Measurements from ENCODE around the gene FER.

Gene FER

GRCh38 chr5:108917596-108917995, 169.9 kb downstream of the FER start:
- Histone ChIP-seq H3K27ac (ENCODE audit: low read depth, low read length, poor library complexity, severe bottlenecking) (no peak overlapping the region), H3K27me3 (ENCODE audit: insufficient read depth, low read length) (no peaks in the 10 kb centered on the region), H3K4me3 (ENCODE audit: low read depth, low read length, poor library complexity, severe bottlenecking) (no peak overlapping the region), H3K4me1 (ENCODE audit: insufficient read depth, low read length, severe bottlenecking) (no peaks in the 10 kb centered on the region), H3K4me2 (ENCODE audit: low read length) (no peak overlapping the region), H3K79me2 (ENCODE audit: insufficient read depth, low read length) (no peaks in the 10 kb centered on the region), H3K9ac (ENCODE audit: low read length) (no peak overlapping the region), H2AFZ (ENCODE audit: low read length) (no peak overlapping the region), H3K36me3 (ENCODE audit: insufficient read depth, low read length) (no peaks in the 10 kb centered on the region), H3K9me2 (ENCODE audit: low read depth, low read length) (no peaks in the 10 kb centered on the region), H3F3A (ENCODE audit: insufficient read depth, low read length) (no peaks in the 10 kb centered on the region), H3K9me3 (ENCODE audit: low read length) (no peaks in the 10 kb centered on the region), H4K20me1 (ENCODE audit: insufficient read depth, low read length) (no peaks in the 10 kb centered on the region)
- no peak for TF ChIP-seq EZH2 (IDR thresholded peaks at IDR 0.05; ENCODE audit: borderline replicate concordance, low read length)
- TF ChIP-seq, protein P1, sequence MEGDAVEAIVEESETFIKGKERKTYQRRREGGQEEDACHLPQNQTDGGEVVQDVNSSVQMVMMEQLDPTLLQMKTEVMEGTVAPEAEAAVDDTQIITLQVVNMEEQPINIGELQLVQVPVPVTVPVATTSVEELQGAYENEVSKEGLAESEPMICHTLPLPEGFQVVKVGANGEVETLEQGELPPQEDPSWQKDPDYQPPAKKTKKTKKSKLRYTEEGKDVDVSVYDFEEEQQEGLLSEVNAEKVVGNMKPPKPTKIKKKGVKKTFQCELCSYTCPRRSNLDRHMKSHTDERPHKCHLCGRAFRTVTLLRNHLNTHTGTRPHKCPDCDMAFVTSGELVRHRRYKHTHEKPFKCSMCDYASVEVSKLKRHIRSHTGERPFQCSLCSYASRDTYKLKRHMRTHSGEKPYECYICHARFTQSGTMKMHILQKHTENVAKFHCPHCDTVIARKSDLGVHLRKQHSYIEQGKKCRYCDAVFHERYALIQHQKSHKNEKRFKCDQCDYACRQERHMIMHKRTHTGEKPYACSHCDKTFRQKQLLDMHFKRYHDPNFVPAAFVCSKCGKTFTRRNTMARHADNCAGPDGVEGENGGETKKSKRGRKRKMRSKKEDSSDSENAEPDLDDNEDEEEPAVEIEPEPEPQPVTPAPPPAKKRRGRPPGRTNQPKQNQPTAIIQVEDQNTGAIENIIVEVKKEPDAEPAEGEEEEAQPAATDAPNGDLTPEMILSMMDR (IDR thresholded peaks at IDR 0.05; ENCODE audit: low read length): no peak

DNA sequence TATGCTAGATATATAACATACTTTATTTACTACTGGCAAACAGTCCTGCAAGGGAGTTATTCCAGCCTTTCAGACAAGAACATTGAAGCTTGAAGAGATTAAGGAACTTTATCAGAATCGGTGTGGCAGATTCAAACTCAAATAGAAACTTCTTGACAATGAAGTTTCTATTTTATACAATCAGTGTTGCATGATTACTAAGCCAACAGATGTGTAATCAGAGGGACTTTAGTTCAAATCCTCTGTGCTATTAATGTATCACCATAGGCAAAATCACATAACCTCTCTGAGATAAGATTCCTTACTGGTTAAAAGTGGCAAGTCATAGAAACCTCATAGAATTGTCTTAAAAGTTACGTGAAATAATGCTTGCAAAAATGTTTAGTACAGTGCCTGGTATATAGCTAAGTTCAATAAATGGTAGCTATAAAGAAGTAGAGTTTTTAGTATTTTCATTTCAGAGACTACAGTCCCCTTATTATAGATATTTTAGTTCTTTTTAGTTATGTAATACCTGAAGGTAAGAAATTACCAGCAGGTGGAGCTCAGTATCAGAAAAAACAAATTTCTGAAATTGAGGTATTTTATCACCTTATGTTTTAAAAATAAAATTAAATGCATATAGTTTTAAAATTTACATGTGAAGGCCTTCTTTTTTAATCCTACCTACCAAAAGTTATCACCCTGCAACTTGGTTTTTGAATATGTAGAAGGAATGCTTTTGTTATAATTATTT, 172.1 kb downstream of the FER start:
- Histone ChIP-seq H3K9ac (ENCODE audit: low read length) (no peak overlapping the region), H3F3A (ENCODE audit: insufficient read depth, low read length) (no peaks in the 10 kb centered on the region), H3K4me1 (ENCODE audit: insufficient read depth, low read length, severe bottlenecking) (no peaks in the 10 kb centered on the region), H3K27me3 (ENCODE audit: insufficient read depth, low read length) (no peaks in the 10 kb centered on the region), H3K9me2 (ENCODE audit: low read depth, low read length) (no peaks in the 10 kb centered on the region), H3K36me3 (ENCODE audit: insufficient read depth, low read length) (no peaks in the 10 kb centered on the region), H2AFZ (ENCODE audit: low read length) (no peak overlapping the region), H4K20me1 (ENCODE audit: insufficient read depth, low read length) (no peaks in the 10 kb centered on the region), H3K9me3 (ENCODE audit: low read length) (no peaks in the 10 kb centered on the region), H3K27ac (ENCODE audit: low read depth, low read length, poor library complexity, severe bottlenecking) (no peak overlapping the region), H3K4me3 (ENCODE audit: low read depth, low read length, poor library complexity, severe bottlenecking) (no peak overlapping the region), H3K79me2 (ENCODE audit: insufficient read depth, low read length) (no peaks in the 10 kb centered on the region), H3K4me2 (ENCODE audit: low read length) (no peak overlapping the region)
- TF ChIP-seq, protein P1 (IDR thresholded peaks at IDR 0.05; ENCODE audit: low read length): peak; percentile 43
- no peak for TF ChIP-seq EZH2 (IDR thresholded peaks at IDR 0.05; ENCODE audit: borderline replicate concordance, low read length)

GRCh38 chr5:108924457-108924961, 176.8 kb downstream of the FER start:
- TF ChIP-seq, protein P1 (IDR thresholded peaks at IDR 0.05; ENCODE audit: low read length): peak; percentile 34; the same call in 1 of the 2 replicates
- TF ChIP-seq EZH2 (IDR thresholded peaks at IDR 0.05; ENCODE audit: borderline replicate concordance, low read length): no peak
- H3K9me2 ChIP-seq (ENCODE audit: low read depth, low read length): no peaks in the 10 kb centered on the region
- H3K79me2 ChIP-seq (ENCODE audit: insufficient read depth, low read length): no peaks in the 10 kb centered on the region
- no peaks in the 10 kb centered on the region for H3K4me1 ChIP-seq (ENCODE audit: insufficient read depth, low read length, severe bottlenecking)
- H3K9ac ChIP-seq (ENCODE audit: low read length): no peak overlapping the region
- no peaks in the 10 kb centered on the region for H3F3A ChIP-seq (ENCODE audit: insufficient read depth, low read length)
- no peaks in the 10 kb centered on the region for H3K27me3 ChIP-seq (ENCODE audit: insufficient read depth, low read length)
- H3K4me2 ChIP-seq (ENCODE audit: low read length): no peak overlapping the region
- no peaks in the 10 kb centered on the region for H4K20me1 ChIP-seq (ENCODE audit: insufficient read depth, low read length)
- no peak overlapping the region for H3K4me3 ChIP-seq (ENCODE audit: low read depth, low read length, poor library complexity, severe bottlenecking)
- no peaks in the 10 kb centered on the region for H3K9me3 ChIP-seq (ENCODE audit: low read length)
- no peaks in the 10 kb centered on the region for H3K36me3 ChIP-seq (ENCODE audit: insufficient read depth, low read length)
- no peak overlapping the region for H2AFZ ChIP-seq (ENCODE audit: low read length)
- H3K27ac ChIP-seq (ENCODE audit: low read depth, low read length, poor library complexity, severe bottlenecking): no peak overlapping the region
